NCI-H2107 treated with DMSO at 0.1 percent for 48 hours (cell line): ENCODE data around the gene GNG11.

Experiments used
- DNase-seq: peaks from one replicate; lab custom pipeline; 2025; ENCODE audit not compliant: unreplicated experiment; lab: John Stamatoyannopoulos, UW

Gene GNG11

DNA sequence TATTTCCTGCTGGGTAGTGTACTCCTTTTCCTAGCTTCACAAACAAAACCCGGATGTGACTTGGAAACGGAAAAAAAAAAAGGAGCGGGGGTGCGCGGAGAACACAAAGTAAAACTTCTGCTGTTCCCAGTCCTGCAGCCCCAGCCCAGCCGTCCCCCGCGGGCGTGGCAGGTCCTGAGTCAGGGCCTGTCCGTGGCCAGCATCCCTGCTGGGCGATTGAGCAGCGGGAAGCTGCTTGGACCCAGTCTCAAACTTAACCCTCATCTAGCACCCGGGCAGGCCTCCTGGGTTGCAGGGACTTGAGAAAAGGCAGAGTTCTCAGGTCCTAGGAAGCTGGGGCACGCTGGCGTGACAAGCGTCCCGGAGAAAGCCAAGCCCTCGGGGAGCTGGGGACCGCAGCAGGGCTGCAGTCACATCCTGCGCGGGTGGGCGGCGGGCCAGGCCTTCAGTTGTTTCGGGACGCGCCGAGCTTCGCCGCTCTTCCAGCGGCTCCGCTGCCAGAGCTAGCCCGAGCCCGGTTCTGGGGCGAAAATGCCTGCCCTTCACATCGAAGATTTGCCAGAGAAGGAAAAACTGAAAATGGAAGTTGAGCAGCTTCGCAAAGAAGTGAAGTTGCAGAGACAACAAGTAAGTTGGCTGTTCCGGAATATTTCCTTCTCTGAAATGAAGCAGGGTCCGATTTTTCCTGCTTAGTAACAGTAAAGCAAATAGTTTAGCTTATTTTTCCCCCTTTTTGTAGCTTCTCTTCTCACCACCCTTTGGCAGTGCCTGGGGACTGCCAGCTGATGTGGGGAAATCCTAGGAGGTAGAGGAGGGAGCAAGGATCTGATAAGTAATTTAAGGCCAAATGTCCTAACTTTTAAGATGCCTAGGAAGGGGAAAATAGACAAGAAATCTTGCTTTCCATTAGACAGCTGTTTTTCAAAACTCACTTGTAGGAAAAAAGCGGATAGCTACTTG is at the start of gene GNG11:
TSS of gene GNG11 (plus strand) at position 129 of the 960 bp plus-strand sequence. CDS start at position 532, 403 bp downstream.
- no peak for DNase-seq

DNA sequence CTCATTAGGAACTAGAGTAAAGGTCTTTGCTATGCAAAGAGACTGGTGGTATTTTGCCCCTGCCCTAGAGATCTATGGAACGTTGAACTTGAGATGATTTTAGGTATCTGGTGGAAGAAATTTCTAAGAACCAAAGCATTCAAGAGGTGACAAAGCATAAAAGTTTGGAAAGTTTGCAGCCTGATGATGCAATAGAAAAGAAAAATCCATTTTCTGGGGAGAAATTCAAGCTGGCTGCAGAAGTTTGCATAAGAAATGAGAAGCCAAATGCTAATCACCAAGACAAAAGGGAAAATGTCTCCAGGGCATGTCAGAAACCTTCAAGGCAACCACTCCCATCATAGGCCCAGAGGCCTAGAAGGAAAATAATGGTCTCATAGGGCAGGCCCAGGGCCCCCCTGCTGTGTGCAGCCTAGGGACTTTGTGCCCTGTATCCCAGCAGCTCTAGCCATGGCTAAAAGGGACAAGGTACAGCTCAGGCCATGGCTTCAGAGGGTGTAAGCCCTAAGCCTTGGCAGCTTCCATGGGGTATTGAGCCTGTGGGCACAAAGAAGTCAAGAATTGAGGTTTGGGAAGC is 47.4 kb upstream of the GNG11 start:
- no peak for DNase-seq

DNA sequence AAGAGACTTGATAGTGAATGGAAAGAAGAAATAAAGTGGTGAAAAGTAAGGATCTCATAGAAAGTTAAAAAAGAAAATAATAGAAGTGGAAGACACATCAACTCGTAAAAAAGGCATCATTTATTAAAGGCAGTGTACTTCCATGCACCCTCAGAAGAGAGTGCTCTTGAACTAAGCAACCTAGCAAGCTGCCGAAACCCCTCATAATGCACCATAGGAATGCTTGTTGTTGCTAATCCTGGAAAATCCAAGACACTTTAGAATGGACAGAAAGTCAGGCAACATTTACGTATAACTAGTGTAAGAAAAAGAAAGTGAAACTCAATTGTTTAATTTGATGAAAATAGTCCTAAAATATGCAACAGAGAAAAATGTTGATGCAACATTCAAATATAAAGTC is 43.8 kb upstream of the GNG11 start:
- no peak for DNase-seq

DNA sequence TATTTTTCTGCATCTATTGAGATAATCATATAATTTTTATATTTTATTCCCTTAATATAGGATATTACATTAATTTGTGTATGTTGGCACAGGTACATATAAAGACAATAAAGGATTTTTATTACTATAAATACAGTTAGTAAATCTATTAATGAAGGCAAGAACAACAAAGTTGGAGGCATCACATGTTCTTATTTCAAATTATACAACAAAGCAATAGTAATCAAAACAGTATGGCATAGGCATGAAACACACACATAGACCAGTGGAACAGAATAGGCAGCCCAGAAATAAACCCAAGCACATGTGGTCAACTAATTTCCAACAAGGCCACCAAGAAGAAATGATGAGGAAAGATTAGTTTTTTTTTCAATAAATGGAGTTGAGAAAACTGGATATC is 42.2 kb upstream of the GNG11 start:
- DNase-seq = no peak

GRCh38 chr7:93882468-93882867 is 39.1 kb upstream of the GNG11 start:
- DNase-seq = no peak

- no peak for DNase-seq
Observed at GRCh38 chr7:93883078-93883916, 38.2 kb upstream of the GNG11 start.

- DNase-seq = no peak
Observed at GRCh38 chr7:93883917-93884345, 37.6 kb upstream of the GNG11 start.

GRCh38 chr7:93884541-93884940 is 37.0 kb upstream of the GNG11 start:
- no peak for DNase-seq

- DNase-seq = no peak
Observed at GRCh38 chr7:93889261-93889660, 32.3 kb upstream of the GNG11 start.

GRCh38 chr7:93890041-93890463 is 31.5 kb upstream of the GNG11 start:
- DNase-seq = no peak

DNA sequence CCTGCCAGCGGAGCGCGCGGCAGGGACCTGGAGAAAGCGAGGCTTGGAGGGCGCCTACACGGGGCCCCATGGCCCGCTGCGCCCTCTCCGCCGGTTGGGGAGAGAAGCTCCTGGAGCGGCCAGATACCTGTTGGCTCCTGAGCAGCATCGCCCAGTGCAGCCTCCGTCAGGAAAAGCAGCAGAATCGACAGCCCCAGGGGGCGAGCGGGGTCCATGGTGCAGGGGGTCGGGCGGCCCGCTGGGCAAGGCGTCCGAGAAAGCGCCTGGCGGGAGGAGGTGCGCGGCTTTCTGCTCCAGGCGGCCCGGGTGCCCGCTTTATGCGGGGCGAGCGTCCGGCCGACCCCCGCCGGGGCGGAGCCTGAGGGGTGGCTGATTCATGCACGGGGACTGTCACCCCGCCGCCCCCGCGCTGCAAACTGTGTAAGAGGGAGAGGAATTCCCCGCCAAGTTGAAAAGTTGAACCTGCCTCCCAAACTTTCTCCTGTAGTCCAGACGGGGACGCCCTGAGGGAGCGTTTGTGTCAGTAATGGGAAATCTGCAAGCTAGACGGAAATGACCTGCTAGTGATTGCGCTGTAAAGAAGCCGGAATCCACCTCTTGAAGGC is 31.0 kb upstream of the GNG11 start, which contains the start of gene TFPI2:
TSS of gene TFPI2 (minus strand) at position 290 of the 605 bp plus-strand sequence. CDS start at position 215, 75 bp downstream.
- no peak for DNase-seq

DNA sequence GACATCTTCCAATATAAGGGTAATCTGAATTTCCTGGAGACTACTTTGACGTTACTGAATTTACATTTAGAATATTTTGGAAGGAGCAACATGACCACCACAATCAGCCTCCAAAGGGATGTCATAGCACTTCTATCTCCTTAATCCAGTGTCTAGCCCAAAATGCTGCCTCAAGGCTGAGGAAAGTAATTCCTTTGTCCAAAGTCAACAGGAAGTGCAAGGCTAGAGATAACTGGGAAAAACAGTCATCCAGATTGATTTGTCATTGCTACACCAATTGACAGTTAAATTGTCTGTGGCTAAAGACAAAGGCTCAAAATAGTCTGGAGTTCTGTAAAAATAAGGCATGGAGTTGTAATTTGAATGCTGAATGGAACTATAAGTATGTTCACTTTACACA is 27.1 kb upstream of the GNG11 start:
- DNase-seq = no peak

DNA sequence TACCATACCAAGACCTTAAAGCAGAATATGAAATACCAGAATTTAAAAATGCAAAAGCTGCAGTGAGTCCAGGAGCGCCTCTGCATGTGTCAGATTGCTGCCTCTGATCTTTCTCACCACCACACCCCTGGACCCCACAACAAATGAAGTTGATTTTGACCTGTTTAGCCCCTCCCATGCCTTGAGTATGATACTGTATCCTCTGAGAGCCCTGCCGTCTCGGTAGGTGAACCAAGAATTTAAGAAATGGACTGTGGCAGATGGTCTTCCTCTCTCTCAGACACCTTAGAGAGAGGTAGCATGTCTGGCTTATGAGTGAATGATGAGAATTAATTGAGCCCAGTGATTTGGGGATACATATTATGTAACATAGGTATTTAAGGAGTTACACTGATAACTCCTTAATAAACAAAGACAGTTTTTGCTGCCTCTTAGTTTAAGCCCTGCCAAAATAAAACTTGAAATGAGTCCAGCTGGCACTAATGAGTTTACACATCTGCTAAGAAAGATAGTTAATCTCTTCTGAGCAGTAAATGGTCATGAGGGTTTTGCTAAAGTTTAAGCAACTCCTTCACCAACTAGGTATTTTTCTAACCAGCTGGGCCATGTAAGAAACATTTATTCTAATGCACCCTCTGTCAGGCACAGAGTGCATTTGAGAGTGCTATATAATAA is 26.4 kb upstream of the GNG11 start:
- DNase-seq = no peak

GRCh38 chr7:93895859-93896600 is 25.5 kb upstream of the GNG11 start:
- no peak for DNase-seq

DNA sequence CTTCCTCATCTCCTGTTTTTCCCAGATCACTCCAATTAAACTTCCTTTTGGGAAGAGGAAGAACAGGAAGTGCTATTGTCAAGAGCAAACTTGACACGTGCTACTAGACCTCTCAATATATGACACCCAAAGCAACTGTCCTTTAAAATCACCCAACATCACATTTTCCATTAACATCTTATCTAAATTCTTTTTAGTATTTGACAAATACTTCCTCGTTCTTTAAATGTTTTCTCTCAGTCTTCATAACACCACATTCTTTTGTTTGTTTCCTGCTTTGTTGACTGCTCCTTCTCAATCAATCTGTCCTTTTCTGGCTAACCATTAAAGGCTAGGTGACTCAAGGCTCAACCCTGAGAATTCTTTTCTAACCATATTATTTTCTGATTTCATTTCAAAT is 23.9 kb upstream of the GNG11 start:
- DNase-seq = no peak

DNA sequence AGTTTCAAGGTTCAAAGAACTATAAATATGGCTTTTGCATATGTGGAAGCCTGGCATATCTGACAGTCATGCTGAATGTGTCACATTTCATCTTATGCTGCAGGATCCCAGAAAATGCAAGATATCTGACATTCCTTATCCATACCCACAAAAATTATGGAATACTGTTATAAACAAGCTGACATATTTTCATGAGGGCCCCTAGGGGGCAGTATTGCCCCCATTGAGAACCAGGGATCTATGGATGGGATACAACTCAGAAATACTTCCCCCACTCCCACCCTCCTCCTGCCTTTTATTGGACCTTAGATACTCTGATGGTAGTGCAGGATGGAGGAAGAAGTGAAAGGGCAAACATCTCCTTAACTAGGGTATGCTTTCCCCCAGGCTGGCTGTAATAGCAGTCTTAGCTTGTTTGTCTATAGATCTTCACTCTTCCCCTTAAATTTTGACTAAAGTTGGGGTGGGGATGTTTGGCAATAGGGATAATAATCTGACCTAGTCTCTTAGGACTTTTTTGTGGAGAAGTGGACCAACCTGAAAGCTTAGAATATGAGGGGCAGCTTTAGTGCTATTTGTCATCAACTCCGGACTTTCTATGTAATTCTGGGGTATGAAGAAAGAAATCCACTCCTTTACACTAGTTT is 18.6 kb upstream of the GNG11 start:
- no peak for DNase-seq

DNA sequence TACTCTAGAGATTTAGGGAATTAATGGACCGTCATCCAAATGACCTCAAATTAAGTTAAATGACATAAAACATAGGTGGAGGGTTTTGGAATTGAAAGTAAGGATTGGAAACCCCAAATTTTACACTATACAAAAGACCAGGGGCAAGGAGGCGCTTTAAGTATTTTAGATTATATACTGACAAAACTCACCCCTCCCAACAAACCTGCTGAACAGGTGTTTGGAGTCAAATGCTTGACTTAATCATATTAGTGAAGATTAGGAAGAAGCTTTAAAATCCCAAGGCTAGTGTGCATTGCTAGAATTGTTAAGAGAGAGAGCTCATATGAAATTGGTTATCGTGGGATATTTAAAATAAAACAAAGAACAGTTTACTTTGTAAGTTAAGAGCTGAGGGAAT is 15.3 kb upstream of the GNG11 start, which contains the start of gene GNGT1:
TSS of gene GNGT1 (plus strand) at position 301 of the 400 bp plus-strand sequence. CDS start 180 bp downstream, outside the sequence.
- DNase-seq = no peak

GRCh38 chr7:93910076-93910994 is 11.2 kb upstream of the GNG11 start:
- DNase-seq = no peak
